GM18520 (cell line): Measurements from ENCODE around the gene ACBD6.

Source experiments
- ATAC-seq: cut with Tn5 transposase; IDR thresholded peaks from one replicate; pipeline ENCODE4 v1.9.1; 2021; ENCODE audit not compliant: unreplicated experiment

ACBD6 gene

DNA sequence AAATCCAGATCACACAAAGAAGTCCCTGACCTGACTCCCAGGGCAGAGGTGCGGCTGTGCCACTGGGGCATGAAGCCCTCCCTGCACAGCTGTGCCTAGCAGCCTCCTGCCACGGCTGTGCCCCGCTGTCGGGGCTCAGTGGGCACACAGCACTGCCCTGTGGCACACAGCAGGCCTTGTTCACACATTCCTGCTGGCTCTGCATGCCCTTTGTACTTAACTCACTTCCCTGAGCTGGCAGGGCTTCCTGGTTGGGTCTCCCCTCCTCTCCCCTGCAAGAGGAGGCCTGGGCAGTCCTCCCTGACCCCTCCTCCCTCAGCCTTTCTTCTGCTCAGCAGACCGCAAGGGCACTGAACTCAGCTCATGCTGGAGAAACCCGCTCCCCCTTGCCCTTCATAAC, 257.5 kb downstream of the ACBD6 start:
- ATAC-seq = no peak

GRCh38 chr1:180243517-180244221, 258.7 kb downstream of the ACBD6 start:
- no peak for ATAC-seq

- no peak for ATAC-seq
Observed at GRCh38 chr1:180241716-180242544, 260.4 kb downstream of the ACBD6 start.

- ATAC-seq = no peak
Observed at GRCh38 chr1:180239145-180240096, 263.0 kb downstream of the ACBD6 start.

DNA sequence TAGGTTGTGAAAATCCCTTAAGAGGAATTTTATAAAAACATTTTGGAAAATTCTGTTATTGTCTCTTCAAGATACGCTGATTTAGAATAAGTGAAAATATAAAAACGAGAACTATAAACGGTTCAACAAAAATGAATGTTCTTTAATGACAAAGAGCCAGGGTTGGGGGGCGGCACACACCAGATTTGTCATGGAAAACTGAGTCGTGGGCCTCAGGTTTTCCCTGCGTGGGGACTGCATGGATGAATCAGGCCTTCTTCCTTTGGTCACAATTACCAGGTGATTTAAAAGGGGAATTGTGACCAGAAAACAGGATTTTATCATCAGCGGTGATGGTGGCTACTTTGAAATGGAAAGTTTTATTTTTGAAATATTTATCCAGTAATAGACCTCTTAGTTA, 263.7 kb downstream of the ACBD6 start:
- ATAC-seq = no peak
